HCT116 (cell line): ENCODE data around the gene M1AP. TPM values are rescaled to one million over a fixed set of nuclear protein-coding genes. Genes with fewer than 3 reads are reported as not detected.

Experiments
- ATAC-seq: fragments of 200-7000 bp; cut with Tn5 transposase; 2 replicates; pipeline ENCODE4 v1.9.1; 2020; ENCODE audit warnings: mild to moderate bottlenecking, moderate library complexity
- BruUV-seq: library from RNA; stranded (reverse); fragments of 400-500 nt; replicated peaks from 2 replicates; lab custom pipeline; 2021; lab: Mats Ljungman, UMichigan
- CTCF ChIA-PET: fragments of 300-600 bp; sonication (Branson Sonifier 250); formaldehyde crosslinking; loops from one replicate; lab custom pipeline; 2021; ENCODE audit warnings: antibody characterized with exemption; lab: Charles Lee
- POLR2A ChIA-PET: fragments of 300-600, 350-600 bp; sonication (Branson Sonifier 250); formaldehyde crosslinking; loops from one replicate; lab custom pipeline; 2021; ENCODE audit warnings: antibody characterized with exemption; lab: Charles Lee
- RAD21 ChIA-PET, 2 experiments: fragments of 300-600 bp; sonication (Branson Sonifier 250); formaldehyde crosslinking; loops; one replicate each; lab custom pipeline; 2023; ENCODE audit warnings: low total read pairs in 2 of 2; ENCODE audit not compliant: uncharacterized antibody in 2 of 2, unreplicated experiment in 2 of 2, low non-redundant PET in 1 of 2; lab: Charles Lee
- DNase-seq: peaks from one replicate; pipeline ENCODE4 v3.0.0-alpha.2; 2010; ENCODE audit warnings: low read depth, low spot score
- H2AFZ ChIP-seq: fragments of 200-600 bp; shearing (Covaris generic), sonication (generic); 2 replicates; pipeline ENCODE4 v1.6.1; 2017; ENCODE audit warnings: low read depth, mixed run types, mixed read lengths, antibody characterized with exemption, low read length; ENCODE audit not compliant: poor library complexity, severe bottlenecking
- H3K27ac ChIP-seq: 2 replicates; pipeline ENCODE4 v1.5.1; 2012; ENCODE audit warnings: low read depth, low read length
- H3K27me3 ChIP-seq: fragments of 200-600 bp; sonication (generic); 2 replicates; pipeline ENCODE4 v1.6.1; 2016; ENCODE audit warnings: mixed run types, low read length, mixed read lengths; ENCODE audit not compliant: insufficient read depth
- H3K36me3 ChIP-seq, 2 experiments: fragments of 200-500 bp in 1 of 2; fragments of 200-600 bp in 1 of 2; sonication (Bioruptor generic) in 1 of 2; sonication (generic) in 1 of 2; 2 replicates each; pipeline versions ENCODE4 v1.5.1 to v1.6.1; 2014 to 2016; ENCODE audit warnings: low read length in 2 of 2, inconsistent platforms in 1 of 2, mixed read lengths in 1 of 2, mixed run types in 1 of 2; ENCODE audit not compliant: insufficient read depth in 2 of 2, control insufficient read depth in 1 of 2
- H3K4me1 ChIP-seq, 2 experiments: fragments of 200-600 bp in 1 of 2; sonication (generic) in 1 of 2; 2 replicates each; pipeline versions ENCODE4 v1.5.1 to v1.6.1; 2012 to 2017; ENCODE audit warnings: low read length in 2 of 2, inconsistent platforms in 1 of 2, mild to moderate bottlenecking in 1 of 2, mixed read lengths in 1 of 2, mixed run types in 1 of 2, moderate library complexity in 1 of 2; ENCODE audit not compliant: insufficient read depth in 2 of 2, control insufficient read depth in 1 of 2
- H3K4me2 ChIP-seq: fragments of 200-600 bp; sonication (generic); 2 replicates; pipeline ENCODE4 v1.6.1; 2017; ENCODE audit warnings: mixed run types, low read length, mixed read lengths
- H3K4me3 ChIP-seq, 2 experiments: fragments of 200-600 bp in 1 of 2; sonication (generic) in 1 of 2; replicated peaks in 1 of 2; 2 replicates each; pipeline ENCODE4 v1.5.1; 2011 to 2016; ENCODE audit warnings: low read length in 2 of 2, control low read depth in 1 of 2, low read depth in 1 of 2, mild to moderate bottlenecking in 1 of 2, mixed read lengths in 1 of 2, mixed run types in 1 of 2
- H3K79me2 ChIP-seq: fragments of 200-600 bp; sonication (generic); 2 replicates; pipeline ENCODE4 v1.6.1; 2017; ENCODE audit warnings: mild to moderate bottlenecking, mixed run types, low read length, moderate library complexity, mixed read lengths; ENCODE audit not compliant: insufficient read depth
- H3K9ac ChIP-seq: fragments of 200-600 bp; sonication (generic); 2 replicates; pipeline ENCODE4 v1.6.1; 2016; ENCODE audit warnings: low read length, mixed read lengths
- H3K9me2 ChIP-seq: fragments of 200-600 bp; sonication (generic), shearing (Covaris generic); 2 replicates; pipeline ENCODE4 v1.6.1; 2017; ENCODE audit warnings: mixed run types, mild to moderate bottlenecking, moderate library complexity; ENCODE audit not compliant: insufficient read depth
- H3K9me3 ChIP-seq, 2 experiments: fragments of 200-500 bp in 1 of 2; fragments of 200-600 bp in 1 of 2; sonication (Bioruptor generic) in 1 of 2; sonication (generic) in 1 of 2; 2 replicates each; pipeline ENCODE4 v1.6.1; 2014 to 2017; ENCODE audit warnings: low read length in 2 of 2, mixed read lengths in 2 of 2, inconsistent platforms in 1 of 2, low read depth in 1 of 2, mild to moderate bottlenecking in 1 of 2, mixed run types in 1 of 2, moderate library complexity in 1 of 2; ENCODE audit not compliant: control insufficient read depth in 1 of 2, insufficient read depth in 1 of 2
- H4K20me1 ChIP-seq: fragments of 200-600 bp; sonication (generic), shearing (Covaris generic); 2 replicates; pipeline ENCODE4 v1.6.1; 2017; ENCODE audit warnings: mixed run types, mild to moderate bottlenecking, moderate library complexity; ENCODE audit not compliant: insufficient read depth
- CBX3 ChIP-seq: IDR thresholded peaks from 2 replicates; pipeline ENCODE4 v1.6.1; 2012; ENCODE audit warnings: low read depth
- CEBPB ChIP-seq: IDR thresholded peaks from 2 replicates; pipeline ENCODE4 v1.6.1; 2012; ENCODE audit warnings: low read depth
- CTCF ChIP-seq, 3 experiments: fragments of 200-600 bp in 1 of 3; sonication (generic) in 1 of 3; IDR thresholded peaks in 2 of 3; conservative IDR thresholded peaks in 1 of 3; 2 replicates each; pipeline ENCODE4 v1.5.1; 2012 to 2017; ENCODE audit warnings: low read depth in 2 of 3, low read length in 2 of 3, antibody characterized with exemption in 1 of 3, borderline replicate concordance in 1 of 3, control low read depth in 1 of 3, mild to moderate bottlenecking in 1 of 3, mixed read lengths in 1 of 3, mixed run types in 1 of 3, moderate library complexity in 1 of 3; ENCODE audit not compliant: insufficient read depth in 1 of 3
- EZH2 ChIP-seq: fragments of 200-600 bp; sonication (generic); IDR thresholded peaks from 2 replicates; pipeline ENCODE4 v1.6.1; 2017; ENCODE audit warnings: antibody characterized with exemption, mixed run types
- EZH2phosphoT487 ChIP-seq: fragments of 200-600 bp; IDR thresholded peaks from 2 replicates; pipeline ENCODE4 v1.6.1; 2018; ENCODE audit warnings: antibody characterized with exemption, borderline replicate concordance
- JUND ChIP-seq: IDR thresholded peaks from 2 replicates; pipeline ENCODE4 v1.6.1; 2012
- RAD21 ChIP-seq: IDR thresholded peaks from 2 replicates; pipeline ENCODE4 v1.6.1; 2012; ENCODE audit warnings: low read depth, mild to moderate bottlenecking
- SIN3A ChIP-seq: IDR thresholded peaks from 2 replicates; pipeline ENCODE4 v1.6.1; 2012; ENCODE audit warnings: low read depth
- SP1 ChIP-seq: IDR thresholded peaks from 2 replicates; pipeline ENCODE4 v1.6.1; 2012; ENCODE audit warnings: low read depth
- TCF7L2 ChIP-seq: IDR thresholded peaks from 2 replicates; pipeline ENCODE4 v1.7.0; 2011; ENCODE audit warnings: borderline replicate concordance, inconsistent platforms; ENCODE audit not compliant: insufficient read depth, insufficient read length; ENCODE audit errors: extremely low read depth
- YY1 ChIP-seq: IDR thresholded peaks from 2 replicates; pipeline ENCODE4 v1.6.1; 2011; ENCODE audit warnings: low read length, low read depth, moderate library complexity, mild to moderate bottlenecking; ENCODE audit not compliant: insufficient replicate concordance; ENCODE audit errors: extremely low read depth
- ZBTB33 ChIP-seq: IDR thresholded peaks from 2 replicates; pipeline ENCODE4 v1.6.1; 2011; ENCODE audit warnings: mild to moderate bottlenecking, low read length, moderate library complexity; ENCODE audit not compliant: insufficient replicate concordance; ENCODE audit errors: extremely low read depth
- intact Hi-C: fragments of 100-400 bp; cut with micrococcal nuclease; formaldehyde crosslinking; loops from 2 replicates; pipeline ENCODE4 v1.10.0; 2022
- total RNA-seq: library from RNA; stranded (reverse); gene quantifications from one replicate; pipeline ENCODE4 v1.2.1, GENCODE V29; 2021; ENCODE audit not compliant: unreplicated experiment

M1AP gene
- total RNA-seq, 1 experiment from 2014 or later, result 28.2 TPM

- intact Hi-C loops, result no loop called here
- peaks cover 3 to 24% of the 10 kb centered on the region in 2 experiments; a peak in 3 of 4 replicates for H3K4me1 ChIP-seq
- POLR2A ChIA-PET, result no interaction called here
- DNase-seq, result no peak
- ATAC-seq, result 0 out of 2 replicates have a peak, but pooled peaks have one; percentile 10
- RAD21 ChIA-PET, result no interaction called here
- no peak overlapping the region for H3K4me3 ChIP-seq
- CTCF ChIA-PET, result no interaction called here
- no peak overlapping the region; the same call in 1 of the 2 replicates for H3K27ac ChIP-seq
- H3K79me2 ChIP-seq, result no peaks in the 10 kb centered on the region; the same call in 1 of the 2 replicates
- no peaks in the 10 kb centered on the region for H3K27me3 ChIP-seq
- no TSS peak for BruUV-seq
- no peak overlapping the region for H2AFZ ChIP-seq
- TF ChIP-seq JUND (no peak), CEBPB (no peak), RAD21 (no peak), TCF7L2 (no peak), CBX3 (no peak), SP1 (no peak)
- no peaks in the 10 kb centered on the region for H3K9me3 ChIP-seq
- no peaks in the 10 kb centered on the region for H3K9me2 ChIP-seq
- no peaks in the 10 kb centered on the region for H4K20me1 ChIP-seq
- peaks cover 7 to 9% of the 10 kb centered on the region in 2 experiments; a peak in 3 of 4 replicates for H3K36me3 ChIP-seq
- H3K4me2 ChIP-seq, result no peak overlapping the region
- H3K9ac ChIP-seq, result no peak overlapping the region
These were observed 87.5 kb downstream of the M1AP start for GRCh38 chr2:74560591-74560990.

GRCh38 chr2:74559912-74560311 lies 88.2 kb downstream of the M1AP start:
- ChIA-PET RAD21 (no interaction called here), POLR2A (no interaction called here), CTCF (no interaction called here)
- Histone ChIP-seq H3K4me3 (no peak overlapping the region), H3K9ac (no peak overlapping the region), H3K36me3 (peaks cover 7 to 9% of the 10 kb centered on the region in 2 experiments; a peak in 3 of 4 replicates), H3K27me3 (no peaks in the 10 kb centered on the region), H3K27ac (no peak overlapping the region), H3K4me2 (no peak overlapping the region), H3K79me2 (peaks cover 6% of the 10 kb centered on the region; the same call in 1 of the 2 replicates), H4K20me1 (no peaks in the 10 kb centered on the region), H3K4me1 (peaks cover 5 to 29% of the 10 kb centered on the region in 2 experiments; a peak in 3 of 4 replicates), H3K9me2 (no peaks in the 10 kb centered on the region), H3K9me3 (no peaks in the 10 kb centered on the region), H2AFZ (no peak overlapping the region)
- DNase-seq (no peak), ATAC-seq (no peak)
- BruUV-seq, result no TSS peak
- intact Hi-C loops, result no loop called here
- TF ChIP-seq SIN3A (no peak), JUND (no peak), CTCF (IDR thresholded peaks at IDR 0.05 in 2 of 3, conservative IDR thresholded peaks at IDR 0.05 in 1 of 3; ENCODE audit: borderline replicate concordance in 1 of 3, insufficient read depth in 1 of 3, low read depth in 2 of 3, low read length in 2 of 3) (no peak), RAD21 (no peak), EZH2 (no peak), EZH2phosphoT487 (no peak), ZBTB33 (no peak), YY1 (no peak)
